CD4-positive, alpha-beta T cell treated with Interleukin-17A for 4 hours (primary cell): ENCODE measurements around the gene SMIM3.
"Not testable (repeated sequence)": the region's sequence is repeated elsewhere in the genome, so short reads cannot be mapped to it uniquely, and the experiment has no call there.

Source experiments
- DNase-seq: peaks from one replicate; pipeline ENCODE4 v3.0.0-alpha.2; 2020; ENCODE audit warnings: mixed read lengths

Gene SMIM3

GRCh38 chr5:150765011-150765798 is 13.4 kb upstream of the SMIM3 start:
- no peak for DNase-seq

GRCh38 chr5:150765799-150766169 is 12.8 kb upstream of the SMIM3 start:
- no peak for DNase-seq

- no peak for DNase-seq
Observed at GRCh38 chr5:150766251-150766650, 12.3 kb upstream of the SMIM3 start.

- no peak for DNase-seq
Observed at GRCh38 chr5:150771034-150771795, 7.3 kb upstream of the SMIM3 start.

GRCh38 chr5:150774145-150774544 is 4.4 kb upstream of the SMIM3 start:
- DNase-seq: no peak

GRCh38 chr5:150777685-150778084 is 872 bp upstream of the SMIM3 start:
- no peak for DNase-seq

- DNase-seq: no peak
Observed at GRCh38 chr5:150778088-150778516, 455 bp upstream of the SMIM3 start.

- DNase-seq: no peak
Observed at GRCh38 chr5:150779397-150780186, 1.0 kb downstream of the SMIM3 start.

- DNase-seq: peak; percentile 23
Observed at GRCh38 chr5:150780187-150780692, 1.7 kb downstream of the SMIM3 start.

GRCh38 chr5:150780816-150781221 is 2.3 kb downstream of the SMIM3 start:
- DNase-seq: no peak

- no peak for DNase-seq
Observed at GRCh38 chr5:150781706-150782614, 3.4 kb downstream of the SMIM3 start.

GRCh38 chr5:150782850-150783249 is 4.3 kb downstream of the SMIM3 start:
- DNase-seq: no peak

GRCh38 chr5:150783422-150783928 is 4.9 kb downstream of the SMIM3 start:
- DNase-seq: peak; percentile 75

GRCh38 chr5:150785950-150786349 is 7.4 kb downstream of the SMIM3 start:
- DNase-seq: no peak

GRCh38 chr5:150786876-150787275 is 8.3 kb downstream of the SMIM3 start:
- no peak for DNase-seq

- DNase-seq: no peak
Observed at GRCh38 chr5:150787656-150788055, 9.1 kb downstream of the SMIM3 start.

- no peak for DNase-seq
Observed at GRCh38 chr5:150788977-150789376, 10.4 kb downstream of the SMIM3 start.

- no peak for DNase-seq
Observed at GRCh38 chr5:150789450-150789849, 10.9 kb downstream of the SMIM3 start.

- DNase-seq: peak; percentile 74
Observed at GRCh38 chr5:150789943-150790611, 11.5 kb downstream of the SMIM3 start.

GRCh38 chr5:150791536-150791935 is 13.0 kb downstream of the SMIM3 start:
- no peak for DNase-seq

GRCh38 chr5:150793423-150793888 is 14.9 kb downstream of the SMIM3 start:
- not testable (repeated sequence) for DNase-seq
